Adrenal gland (tissue), 12 donors: ENCODE measurements around the gene TRPM5. TPM values are rescaled to one million over a fixed set of nuclear protein-coding genes. Genes with fewer than 3 reads are reported as not detected.

Source experiments
- DNase-seq, 7 donors: peaks; one replicate each; pipeline ENCODE4 v3.0.0-alpha.2; 2019 to 2020
- H3K27ac ChIP-seq, 5 donors: fragments of 200-600 bp; sonication (generic) in 4 of 5; 1 replicate in 3 of 5; 2 replicates in 2 of 5; pipeline versions ENCODE4 v1.5.1 to v1.8.0; 2016 to 2020; ENCODE audit warnings: mild to moderate bottlenecking in 1 of 5
- H3K27me3 ChIP-seq: fragments of 200-600 bp; 2 replicates; pipeline ENCODE4 v1.8.0; 2021
- H3K36me3 ChIP-seq, 2 donors: fragments of 200-600 bp; replicated peaks in 1 of 2; 1 replicate in 1 of 2; 2 replicates in 1 of 2; pipeline versions ENCODE4 v1.5.1 to v1.8.0; 2018 to 2022
- H3K4me1 ChIP-seq, 2 donors: fragments of 200-600 bp; replicated peaks in 1 of 2; 1 replicate in 1 of 2; 2 replicates in 1 of 2; pipeline versions ENCODE4 v1.5.1 to v1.8.0; 2018 to 2021
- H3K4me3 ChIP-seq, 4 donors: fragments of 200-600 bp; sonication (generic) in 3 of 4; one replicate each; pipeline ENCODE4 v1.5.1; 2016 to 2018
- H3K9me3 ChIP-seq, 3 donors: fragments of 200-600 bp; sonication (generic) in 1 of 3; replicated peaks in 1 of 3; 1 replicate in 2 of 3; 2 replicates in 1 of 3; pipeline versions ENCODE4 v1.5.1 to v1.8.0; 2016 to 2021
- CTCF ChIP-seq, 6 experiments: fragments of 450-650 bp in 4 of 6; fragments of 200-600 bp in 2 of 6; sonication (generic) in 1 of 6; IDR thresholded peaks; 1 replicate in 5 of 6; 2 replicates in 1 of 6; pipeline versions ENCODE4 v1.5.1 to v1.8.0; 2016 to 2021; ENCODE audit warnings: antibody characterized with exemption in 6 of 6, mild to moderate bottlenecking in 2 of 6, moderate library complexity in 1 of 6
- POLR2A ChIP-seq, 2 donors: fragments of 450-650 bp; IDR thresholded peaks; one replicate each; pipeline ENCODE4 v1.6.1; 2017; ENCODE audit warnings: antibody characterized with exemption in 2 of 2, mild to moderate bottlenecking in 2 of 2, moderate library complexity in 1 of 2
- WGBS, 4 donors: extraction: QIAGEN DNeasy Blood & Tissue Kit in 2 of 4; methylation state at CpG; one replicate each; pipeline versions ENCODE4 v1.1.5 to v1.1.7; 2013 to 2017; 5-methylcytosine and 5-hydroxymethylcytosine counted together
- intact Hi-C, 2 donors: fragments of 100-400 bp; cut with DNase I; formaldehyde crosslinking; loops; one replicate each; pipeline versions ENCODE4 v1.14.1 to v1.15.0; 2022 to 2023
- polyA plus RNA-seq, 3 donors: library from polyadenylated mRNA; stranded (reverse); fragments of 200-250 nt in 2 of 3; fragments of 350-450 nt in 1 of 3; fragmentation: Illumina TruSeq in 1 of 3; extraction: RNeasy Lipid Tissue Mini Kit (QIAGEN cat#74804) in 1 of 3; gene quantifications; one replicate each; pipeline ENCODE4 v1.2.3, GENCODE V29; 2013 to 2014
- total RNA-seq, 9 donors: library from RNA; depleted of rRNA in 4 of 9; stranded (reverse); fragments of >200 nt in 4 of 9; fragments of 120-200 nt in 1 of 9; fragmentation: NEBNext Ultra II Directional in 1 of 9; extraction: Animal tissue kit (Norgen Biotek cat#: 25700) in 1 of 9; gene quantifications; one replicate each; pipeline versions ENCODE4 v1.1.0 to v1.2.4, GENCODE V29; 2013 to 2023
- donor health status: healthy with polysubstance abuse.
- donor health status: Bipolar disorder and iron deficiency.
- donor health status: DM: yes; HTN: yes; CAD: no.
- donor health status: DM: no; HTN: no; CAD: no.
- donor health status: DM: no; HTN: no; CAD: no.
- donor health status: DM: yes; HTN: yes; CAD: no.

TRPM5 gene
- total and polyA plus RNA-seq, 12 donors = 0.11 to 7.4 (median 0.97) TPM; not detected in 1

- WGBS, 4 donors = 61 to 76% (median 69%) methylated on average over 15 to 30 of the region's 30 CpGs
- intact Hi-C loops = no loop called here
- TF ChIP-seq POLR2A (IDR thresholded peaks at IDR 0.05) (no peak), CTCF (IDR thresholded peaks at IDR 0.05) (no peak)
These were observed 32.6 kb downstream of the TRPM5 start for GRCh38 chr11:2411446-2412305.

GRCh38 chr11:2410616-2411015, 33.7 kb downstream of the TRPM5 start:
- TF ChIP-seq CTCF (IDR thresholded peaks at IDR 0.05) = no peak
- TF ChIP-seq POLR2A (IDR thresholded peaks at IDR 0.05) = no peak
- Histone ChIP-seq H3K27ac (no peak overlapping the region), H3K9me3 (no peaks in the 10 kb centered on the region), H3K27me3 (peaks cover 22% of the 10 kb centered on the region), H3K36me3 (no peaks in the 10 kb centered on the region), H3K4me1 (no peaks in the 10 kb centered on the region), H3K4me3 (no peak overlapping the region)
- no peak for DNase-seq
- WGBS, 4 donors = 70 to 83% (median 73%) methylated on average over 4 to 9 of the region's 9 CpGs
- intact Hi-C loops = no loop called here

More at GRCh38 chr11:2411446-2412305, 32.6 kb downstream of the TRPM5 start:
- H3K9me3 ChIP-seq = no peaks in the 10 kb centered on the region
- no peaks in the 10 kb centered on the region for H3K4me1 ChIP-seq
- H3K36me3 ChIP-seq = no peaks in the 10 kb centered on the region
- no peak for DNase-seq
- peaks cover 25% of the 10 kb centered on the region for H3K27me3 ChIP-seq
- no peak overlapping the region for H3K27ac ChIP-seq
- no peak overlapping the region for H3K4me3 ChIP-seq

- Histone ChIP-seq H3K4me3 (no peak overlapping the region), H3K27ac (peak overlapping the region in 1 of 5 donors; percentile 40)
These were observed 34.5 kb downstream of the TRPM5 start for GRCh38 chr11:2409611-2410468.

More at GRCh38 chr11:2409611-2410468, 34.5 kb downstream of the TRPM5 start:
- Histone ChIP-seq H3K36me3 (no peaks in the 10 kb centered on the region), H3K27me3 (peaks cover 18% of the 10 kb centered on the region), H3K4me1 (no peaks in the 10 kb centered on the region), H3K9me3 (no peaks in the 10 kb centered on the region)
- no peak for DNase-seq
- intact Hi-C loops = no loop called here
- 47 to 59% (median 52%) methylated on average over 24 to 42 of the region's 42 CpGs for WGBS, 4 donors
- TF ChIP-seq CTCF (IDR thresholded peaks at IDR 0.05) (no peak), POLR2A (IDR thresholded peaks at IDR 0.05) (no peak)
